Fibroblast of skin of right quadriceps (primary cell): ENCODE data around the gene MFAP3.
"Not testable (repeated sequence)": the region's sequence is repeated elsewhere in the genome, so short reads cannot be mapped to it uniquely, and the experiment has no call there.

Experiments
- DNase-seq: peaks from one replicate; pipeline ENCODE4 v3.0.0-alpha.2; 2013

MFAP3 gene

DNA sequence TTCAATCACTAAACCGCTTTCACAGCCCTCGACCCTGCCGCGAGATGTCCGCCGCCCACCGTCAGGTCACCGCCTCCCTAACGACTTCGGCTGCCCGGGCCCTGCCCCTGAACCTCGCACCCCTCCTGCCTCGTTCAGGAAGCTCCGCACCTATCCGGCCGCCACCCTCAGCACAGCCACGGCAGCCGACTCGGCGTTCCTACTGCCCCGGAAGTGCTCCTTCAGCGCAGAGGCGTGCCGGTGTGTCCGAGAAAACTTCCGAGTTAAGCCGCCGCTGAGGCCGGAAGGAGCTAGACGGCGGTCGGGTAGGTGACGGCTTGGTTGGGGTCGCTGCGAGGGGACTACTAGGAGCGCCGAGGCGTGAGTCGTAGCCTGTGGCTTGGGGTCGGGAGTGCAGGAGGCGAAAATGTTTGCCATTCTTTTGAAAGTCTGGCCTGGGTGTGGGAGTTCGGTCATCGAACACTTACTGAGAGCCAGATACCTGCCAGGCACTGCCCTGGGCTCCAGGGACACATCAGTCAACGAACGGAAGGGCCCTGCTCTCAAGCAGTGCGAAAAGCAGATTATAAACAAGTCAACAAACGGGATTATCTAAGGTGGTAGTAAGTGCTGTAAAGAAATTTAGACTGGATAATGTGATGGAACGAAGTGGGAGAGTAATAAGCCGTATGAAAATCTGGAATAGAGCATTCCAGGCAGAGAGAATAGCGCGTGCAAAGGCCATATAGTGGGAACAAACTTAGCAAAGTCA, at the start of gene MFAP3, which contains the start of gene FAM114A2:
Gene MFAP3 (plus strand): TSS at position 261 of the 751 bp plus-strand sequence. CDS start 10,756 bp downstream, outside the sequence.
Gene FAM114A2 (minus strand): TSS at position 204 of the 751 bp plus-strand sequence. CDS start 3,957 bp downstream, outside the sequence.
- DNase-seq = peak; percentile 81

DNA sequence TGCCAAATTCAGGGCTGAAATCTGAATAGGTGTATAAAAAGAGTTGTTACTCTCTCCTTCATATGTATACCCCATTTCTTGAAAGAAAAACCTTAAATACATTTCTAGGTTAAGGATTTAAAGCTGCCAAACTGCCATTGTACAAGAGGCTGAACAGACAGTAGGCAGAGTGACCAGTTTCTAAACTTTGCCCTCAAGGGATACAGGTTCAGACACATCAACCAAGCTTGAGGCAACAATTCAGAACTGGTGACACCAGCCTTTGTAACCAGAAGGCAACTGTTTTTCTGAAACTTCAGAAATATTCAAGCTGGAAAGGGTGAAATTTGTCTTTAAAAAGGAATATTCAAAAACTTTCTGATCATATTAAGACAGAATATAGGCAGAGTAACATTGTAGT, 47.6 kb upstream of the MFAP3 start:
- DNase-seq = no peak

DNA sequence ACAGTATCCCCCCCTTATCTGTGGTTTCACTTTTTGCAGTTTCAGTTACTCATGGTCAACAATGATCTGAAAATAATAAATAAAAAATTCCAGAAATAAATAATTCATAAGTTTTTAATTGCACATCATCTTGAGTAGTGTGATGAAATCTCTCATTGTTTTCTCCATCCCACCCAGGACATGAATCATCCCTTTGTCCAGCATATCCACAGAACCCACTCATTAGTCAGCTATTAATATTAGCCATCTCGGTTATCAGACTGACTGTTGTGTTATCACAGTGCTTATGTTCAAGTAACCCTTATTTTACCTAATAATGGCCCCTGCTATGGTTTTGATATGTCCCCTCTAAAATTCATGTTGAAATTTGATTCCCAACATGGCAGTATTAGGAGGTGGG, 40.8 kb upstream of the MFAP3 start:
- no peak for DNase-seq

- DNase-seq = no peak
Measured at GRCh38 chr5:153998768-153999167, 40.0 kb upstream of the MFAP3 start.

DNA sequence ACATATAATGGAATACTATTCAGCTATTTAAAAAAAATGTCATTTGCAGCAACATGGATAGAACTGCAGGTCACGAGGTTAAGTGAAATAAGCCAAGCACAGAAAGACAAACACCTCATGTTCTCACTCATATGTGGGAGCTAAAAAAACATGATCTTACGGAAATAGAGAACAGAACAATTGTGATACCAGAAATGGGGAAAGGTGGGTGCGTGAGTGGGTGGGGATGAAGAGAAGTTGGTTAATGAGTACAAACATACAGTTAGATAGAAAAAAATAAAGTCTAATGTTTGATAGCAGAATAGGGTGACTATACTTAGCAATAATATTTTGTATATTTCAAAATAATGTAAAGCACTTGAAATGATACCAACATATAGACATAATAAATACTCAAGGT, 38.8 kb upstream of the MFAP3 start:
- DNase-seq = no peak

- DNase-seq = no peak
Measured at GRCh38 chr5:154000703-154001102, 38.1 kb upstream of the MFAP3 start.

DNA sequence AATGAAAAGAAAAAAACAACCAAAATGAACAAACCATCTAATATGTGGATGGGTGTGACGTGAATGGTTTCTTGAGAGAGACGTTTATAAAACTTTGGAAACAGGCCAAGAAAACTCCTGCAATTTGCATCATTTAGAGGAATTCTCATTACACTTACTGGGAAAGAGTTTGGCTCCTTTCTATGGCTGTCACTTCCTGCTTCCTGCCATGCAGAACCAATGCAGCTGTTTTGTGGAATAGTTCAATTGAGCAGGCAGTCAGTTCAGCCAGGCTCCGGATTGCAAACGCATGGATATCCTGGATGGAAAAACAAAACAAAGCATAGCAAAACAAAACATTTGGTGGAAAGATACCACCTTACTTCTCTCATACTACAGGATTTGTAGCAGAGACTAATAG, 36.7 kb upstream of the MFAP3 start:
- peak; percentile 17 for DNase-seq

DNA sequence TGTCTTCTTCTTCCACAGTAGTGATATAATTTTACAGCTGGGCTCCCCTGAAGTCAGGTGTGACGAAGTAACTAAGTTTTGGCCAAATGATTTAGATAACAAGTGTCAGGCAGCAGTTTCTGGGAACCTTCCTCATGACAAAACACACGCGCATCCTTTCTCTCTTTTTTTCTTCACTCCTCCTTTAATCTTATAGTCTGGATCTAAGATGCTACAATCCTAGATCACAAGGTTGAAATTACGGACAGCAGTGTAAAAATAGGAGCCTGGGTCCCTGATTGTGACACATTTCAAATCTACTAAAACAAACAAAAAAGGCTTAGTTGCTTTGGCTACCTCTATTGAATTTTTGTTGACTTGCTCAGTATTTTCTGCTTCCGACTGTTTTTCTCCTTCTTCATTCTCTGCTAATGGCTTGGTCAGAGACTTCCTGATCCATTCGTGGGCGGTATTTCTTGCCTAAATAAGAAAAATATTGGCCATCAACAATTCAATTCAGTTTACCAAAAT, 36.2 kb upstream of the MFAP3 start:
- no peak for DNase-seq

- no peak for DNase-seq
Measured at GRCh38 chr5:154005648-154006047, 33.1 kb upstream of the MFAP3 start.

- DNase-seq = no peak
Measured at GRCh38 chr5:154010660-154011059, 28.1 kb upstream of the MFAP3 start.

DNA sequence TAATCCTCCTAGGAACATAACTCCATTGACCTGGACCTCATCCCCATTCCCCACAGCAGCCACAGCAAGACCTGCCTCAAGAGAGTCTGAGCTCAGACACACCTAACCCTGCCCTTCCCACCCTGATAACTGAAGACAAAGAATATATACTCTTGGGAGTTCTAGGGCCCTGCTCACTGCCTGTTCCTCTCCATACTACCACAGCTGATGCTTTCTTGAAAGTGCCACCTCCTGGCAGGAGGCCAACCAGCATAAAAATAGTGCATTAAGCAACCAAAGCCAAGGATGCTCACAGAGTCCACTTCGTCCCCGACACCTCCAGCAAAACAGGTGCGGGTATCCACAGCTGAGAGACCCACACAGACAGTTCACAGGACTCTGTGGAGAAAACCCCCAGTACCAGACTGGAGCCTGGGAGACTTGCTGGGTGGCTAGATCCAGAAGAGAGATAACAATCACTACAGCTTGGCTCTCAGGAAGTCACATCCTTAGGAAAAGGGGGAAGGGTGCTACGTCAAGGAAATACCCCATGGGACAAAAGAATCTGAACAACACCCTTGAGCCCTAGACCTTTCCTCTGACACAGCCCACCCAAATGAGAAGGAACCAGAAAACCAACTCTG, 23.6 kb upstream of the MFAP3 start:
- DNase-seq = no peak

GRCh38 chr5:154018919-154019318, 19.8 kb upstream of the MFAP3 start:
- not testable (repeated sequence) for DNase-seq

- no peak for DNase-seq
Measured at GRCh38 chr5:154025951-154026350, 12.8 kb upstream of the MFAP3 start.

GRCh38 chr5:154031937-154032489, 6.8 kb upstream of the MFAP3 start:
- no peak for DNase-seq

DNA sequence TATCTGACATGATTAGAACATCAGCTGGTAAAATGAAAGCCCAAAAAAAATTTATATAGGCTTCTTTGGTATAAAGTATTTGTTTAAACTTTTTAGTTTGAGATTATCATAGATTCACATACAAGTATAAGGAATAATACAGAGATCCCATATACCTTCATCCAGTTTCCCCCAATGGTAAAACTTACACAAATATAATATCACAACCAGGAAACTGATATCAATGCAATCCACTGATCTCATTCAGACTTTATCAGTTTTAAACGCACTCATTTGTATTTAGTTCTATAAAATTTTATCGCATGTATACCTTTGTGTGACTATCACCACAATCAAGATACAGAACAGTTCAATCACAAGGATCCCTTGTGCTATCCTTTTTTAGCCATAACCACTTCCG, 3.8 kb upstream of the MFAP3 start:
- no peak for DNase-seq

DNA sequence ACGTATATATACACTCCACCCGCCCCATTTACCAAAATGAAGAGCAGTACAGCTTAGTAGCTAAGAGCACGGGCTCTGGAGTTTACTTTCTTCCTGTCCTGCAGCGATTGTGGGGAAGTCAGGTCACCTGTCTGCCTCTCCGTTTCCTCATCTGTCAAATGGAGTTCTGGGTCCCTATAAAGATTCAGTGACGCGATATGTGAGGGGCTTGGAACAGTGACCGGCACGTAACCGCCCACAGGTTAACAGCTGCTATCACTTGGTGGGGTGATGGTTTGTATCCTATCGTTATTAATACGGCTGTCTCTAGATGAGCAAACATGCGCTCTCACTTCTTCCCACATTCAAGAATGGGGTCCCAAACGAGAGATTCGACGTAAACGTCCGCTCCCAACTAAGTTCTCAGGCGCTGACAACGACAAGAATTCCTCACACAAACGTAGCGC, 483 bp upstream of the MFAP3 start:
- DNase-seq = no peak

GRCh38 chr5:154039458-154039829, 677 bp downstream of the MFAP3 start:
- no peak for DNase-seq

DNA sequence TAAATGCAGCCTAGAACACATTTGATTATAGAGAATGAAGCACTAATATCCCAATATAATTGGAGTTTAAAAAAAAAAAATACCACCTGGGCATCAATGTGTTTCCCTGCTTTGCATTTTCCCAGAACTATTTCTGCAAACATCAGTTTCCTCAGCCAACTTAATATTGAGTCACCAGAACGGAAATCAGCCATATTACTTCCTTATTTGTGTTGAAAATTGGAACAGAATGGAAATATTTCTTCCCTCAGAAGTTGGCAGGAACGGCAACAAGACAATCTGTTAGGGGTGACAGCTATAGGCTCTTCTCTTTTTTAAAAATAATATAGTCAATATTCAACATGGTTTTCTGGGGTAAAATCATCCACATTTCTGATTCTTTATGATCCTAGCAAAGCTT, 4.0 kb downstream of the MFAP3 start:
- no peak for DNase-seq

GRCh38 chr5:154044099-154044498, 5.3 kb downstream of the MFAP3 start:
- DNase-seq = no peak

- no peak for DNase-seq
Measured at GRCh38 chr5:154044581-154044980, 5.8 kb downstream of the MFAP3 start.

- DNase-seq = no peak
Measured at GRCh38 chr5:154046486-154046885, 7.7 kb downstream of the MFAP3 start.

- no peak for DNase-seq
Measured at GRCh38 chr5:154047324-154047723, 8.6 kb downstream of the MFAP3 start.

GRCh38 chr5:154049636-154050035, 10.9 kb downstream of the MFAP3 start:
- no peak for DNase-seq

DNA sequence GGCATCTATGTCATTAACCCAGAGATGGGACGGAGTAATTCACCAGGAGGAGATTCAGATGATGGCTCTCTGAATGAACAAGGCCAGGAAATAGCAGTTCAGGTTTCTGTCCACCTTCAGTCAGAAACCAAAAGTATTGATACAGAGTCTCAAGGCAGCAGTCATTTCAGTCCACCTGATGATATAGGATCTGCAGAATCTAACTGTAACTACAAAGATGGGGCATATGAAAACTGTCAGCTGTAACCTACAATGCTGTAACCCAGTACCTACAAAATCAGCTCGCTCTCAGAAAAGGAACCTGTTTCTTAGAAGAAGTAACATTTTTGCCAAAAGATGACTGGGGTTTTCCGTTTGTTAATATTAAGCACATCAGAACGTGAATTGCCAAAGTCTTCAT, 14.7 kb downstream of the MFAP3 start:
- no peak for DNase-seq
